HCT116 (cell line): ENCODE results near the gene VASH2. TPM values are rescaled to one million over a fixed set of nuclear protein-coding genes. Genes with fewer than 3 reads are reported as not detected.

Source experiments
- ATAC-seq: fragments of 200-7000 bp; cut with Tn5 transposase; 2 replicates; pipeline ENCODE4 v1.9.1; 2020; ENCODE audit warnings: mild to moderate bottlenecking, moderate library complexity
- BruUV-seq: library from RNA; stranded (reverse); fragments of 400-500 nt; replicated peaks from 2 replicates; lab custom pipeline; 2021; lab: Mats Ljungman, UMichigan
- CTCF ChIA-PET: fragments of 300-600 bp; sonication (Branson Sonifier 250); formaldehyde crosslinking; loops from one replicate; lab custom pipeline; 2021; ENCODE audit warnings: antibody characterized with exemption; lab: Charles Lee
- POLR2A ChIA-PET: fragments of 300-600, 350-600 bp; sonication (Branson Sonifier 250); formaldehyde crosslinking; loops from one replicate; lab custom pipeline; 2021; ENCODE audit warnings: antibody characterized with exemption; lab: Charles Lee
- RAD21 ChIA-PET, 2 experiments: fragments of 300-600 bp; sonication (Branson Sonifier 250); formaldehyde crosslinking; loops; one replicate each; lab custom pipeline; 2023; ENCODE audit warnings: low total read pairs in 2 of 2; ENCODE audit not compliant: uncharacterized antibody in 2 of 2, unreplicated experiment in 2 of 2, low non-redundant PET in 1 of 2; lab: Charles Lee
- DNase-seq: peaks from one replicate; pipeline ENCODE4 v3.0.0-alpha.2; 2010; ENCODE audit warnings: low read depth, low spot score
- H2AFZ ChIP-seq: fragments of 200-600 bp; shearing (Covaris generic), sonication (generic); 2 replicates; pipeline ENCODE4 v1.6.1; 2017; ENCODE audit warnings: low read depth, mixed run types, mixed read lengths, antibody characterized with exemption, low read length; ENCODE audit not compliant: poor library complexity, severe bottlenecking
- H3K27ac ChIP-seq: 2 replicates; pipeline ENCODE4 v1.5.1; 2012; ENCODE audit warnings: low read depth, low read length
- H3K27me3 ChIP-seq: fragments of 200-600 bp; sonication (generic); 2 replicates; pipeline ENCODE4 v1.6.1; 2016; ENCODE audit warnings: mixed run types, low read length, mixed read lengths; ENCODE audit not compliant: insufficient read depth
- H3K36me3 ChIP-seq, 2 experiments: fragments of 200-500 bp in 1 of 2; fragments of 200-600 bp in 1 of 2; sonication (Bioruptor generic) in 1 of 2; sonication (generic) in 1 of 2; 2 replicates each; pipeline versions ENCODE4 v1.5.1 to v1.6.1; 2014 to 2016; ENCODE audit warnings: low read length in 2 of 2, inconsistent platforms in 1 of 2, mixed read lengths in 1 of 2, mixed run types in 1 of 2; ENCODE audit not compliant: insufficient read depth in 2 of 2, control insufficient read depth in 1 of 2
- H3K4me1 ChIP-seq, 2 experiments: fragments of 200-600 bp in 1 of 2; sonication (generic) in 1 of 2; 2 replicates each; pipeline versions ENCODE4 v1.5.1 to v1.6.1; 2012 to 2017; ENCODE audit warnings: low read length in 2 of 2, inconsistent platforms in 1 of 2, mild to moderate bottlenecking in 1 of 2, mixed read lengths in 1 of 2, mixed run types in 1 of 2, moderate library complexity in 1 of 2; ENCODE audit not compliant: insufficient read depth in 2 of 2, control insufficient read depth in 1 of 2
- H3K4me2 ChIP-seq: fragments of 200-600 bp; sonication (generic); 2 replicates; pipeline ENCODE4 v1.6.1; 2017; ENCODE audit warnings: mixed run types, low read length, mixed read lengths
- H3K4me3 ChIP-seq, 2 experiments: fragments of 200-600 bp in 1 of 2; sonication (generic) in 1 of 2; replicated peaks in 1 of 2; 2 replicates each; pipeline ENCODE4 v1.5.1; 2011 to 2016; ENCODE audit warnings: low read length in 2 of 2, control low read depth in 1 of 2, low read depth in 1 of 2, mild to moderate bottlenecking in 1 of 2, mixed read lengths in 1 of 2, mixed run types in 1 of 2
- H3K79me2 ChIP-seq: fragments of 200-600 bp; sonication (generic); 2 replicates; pipeline ENCODE4 v1.6.1; 2017; ENCODE audit warnings: mild to moderate bottlenecking, mixed run types, low read length, moderate library complexity, mixed read lengths; ENCODE audit not compliant: insufficient read depth
- H3K9ac ChIP-seq: fragments of 200-600 bp; sonication (generic); 2 replicates; pipeline ENCODE4 v1.6.1; 2016; ENCODE audit warnings: low read length, mixed read lengths
- H3K9me2 ChIP-seq: fragments of 200-600 bp; sonication (generic), shearing (Covaris generic); 2 replicates; pipeline ENCODE4 v1.6.1; 2017; ENCODE audit warnings: mixed run types, mild to moderate bottlenecking, moderate library complexity; ENCODE audit not compliant: insufficient read depth
- H3K9me3 ChIP-seq, 2 experiments: fragments of 200-500 bp in 1 of 2; fragments of 200-600 bp in 1 of 2; sonication (Bioruptor generic) in 1 of 2; sonication (generic) in 1 of 2; 2 replicates each; pipeline ENCODE4 v1.6.1; 2014 to 2017; ENCODE audit warnings: low read length in 2 of 2, mixed read lengths in 2 of 2, inconsistent platforms in 1 of 2, low read depth in 1 of 2, mild to moderate bottlenecking in 1 of 2, mixed run types in 1 of 2, moderate library complexity in 1 of 2; ENCODE audit not compliant: control insufficient read depth in 1 of 2, insufficient read depth in 1 of 2
- H4K20me1 ChIP-seq: fragments of 200-600 bp; sonication (generic), shearing (Covaris generic); 2 replicates; pipeline ENCODE4 v1.6.1; 2017; ENCODE audit warnings: mixed run types, mild to moderate bottlenecking, moderate library complexity; ENCODE audit not compliant: insufficient read depth
- CBX3 ChIP-seq: IDR thresholded peaks from 2 replicates; pipeline ENCODE4 v1.6.1; 2012; ENCODE audit warnings: low read depth
- CEBPB ChIP-seq: IDR thresholded peaks from 2 replicates; pipeline ENCODE4 v1.6.1; 2012; ENCODE audit warnings: low read depth
- EGR1 ChIP-seq: IDR thresholded peaks from 2 replicates; pipeline ENCODE4 v1.6.1; 2012; ENCODE audit warnings: low read depth
- ELF1 ChIP-seq: IDR thresholded peaks from 2 replicates; pipeline ENCODE4 v1.6.1; 2012; ENCODE audit warnings: low read depth, borderline replicate concordance
- EZH2 ChIP-seq: fragments of 200-600 bp; sonication (generic); IDR thresholded peaks from 2 replicates; pipeline ENCODE4 v1.6.1; 2017; ENCODE audit warnings: antibody characterized with exemption, mixed run types
- EZH2phosphoT487 ChIP-seq: fragments of 200-600 bp; IDR thresholded peaks from 2 replicates; pipeline ENCODE4 v1.6.1; 2018; ENCODE audit warnings: antibody characterized with exemption, borderline replicate concordance
- FOSL1 ChIP-seq: IDR thresholded peaks from 2 replicates; pipeline ENCODE4 v1.6.1; 2012; ENCODE audit warnings: low read depth
- JUND ChIP-seq: IDR thresholded peaks from 2 replicates; pipeline ENCODE4 v1.6.1; 2012
- POLR2A ChIP-seq: IDR thresholded peaks from 2 replicates; pipeline ENCODE4 v1.7.0; 2011; ENCODE audit warnings: borderline replicate concordance; ENCODE audit not compliant: insufficient read depth, insufficient read length; ENCODE audit errors: extremely low read depth
- POLR2AphosphoS5 ChIP-seq: IDR thresholded peaks from 2 replicates; pipeline ENCODE4 v1.6.1; 2011; ENCODE audit warnings: mild to moderate bottlenecking, low read depth, low read length, moderate library complexity
- RAD21 ChIP-seq: IDR thresholded peaks from 2 replicates; pipeline ENCODE4 v1.6.1; 2012; ENCODE audit warnings: low read depth, mild to moderate bottlenecking
- SIN3A ChIP-seq: IDR thresholded peaks from 2 replicates; pipeline ENCODE4 v1.6.1; 2012; ENCODE audit warnings: low read depth
- SP1 ChIP-seq: IDR thresholded peaks from 2 replicates; pipeline ENCODE4 v1.6.1; 2012; ENCODE audit warnings: low read depth
- SRF ChIP-seq: IDR thresholded peaks from 2 replicates; pipeline ENCODE4 v1.6.1; 2012; ENCODE audit warnings: low read depth
- TCF7L2 ChIP-seq: IDR thresholded peaks from 2 replicates; pipeline ENCODE4 v1.7.0; 2011; ENCODE audit warnings: borderline replicate concordance, inconsistent platforms; ENCODE audit not compliant: insufficient read depth, insufficient read length; ENCODE audit errors: extremely low read depth
- ZNF274 ChIP-seq: fragments of 200-500 bp; sonication (Bioruptor generic); IDR thresholded peaks from 2 replicates; pipeline ENCODE4 v1.6.1; 2014; ENCODE audit warnings: mild to moderate bottlenecking, low read depth, low read length, inconsistent platforms
- intact Hi-C: fragments of 100-400 bp; cut with micrococcal nuclease; formaldehyde crosslinking; loops from 2 replicates; pipeline ENCODE4 v1.10.0; 2022
- total RNA-seq: library from RNA; stranded (reverse); gene quantifications from one replicate; pipeline ENCODE4 v1.2.1, GENCODE V29; 2021; ENCODE audit not compliant: unreplicated experiment
- TF ChIP-seq, protein P1 (sequence below): IDR thresholded peaks from 2 replicates; pipeline ENCODE4 v1.6.1; 2012
- TF ChIP-seq, protein P2 (sequence below): IDR thresholded peaks from 2 replicates; pipeline ENCODE4 v1.6.1; 2012

Gene VASH2
- total RNA-seq, 1 experiment from 2014 or later = 5.7 TPM

DNA sequence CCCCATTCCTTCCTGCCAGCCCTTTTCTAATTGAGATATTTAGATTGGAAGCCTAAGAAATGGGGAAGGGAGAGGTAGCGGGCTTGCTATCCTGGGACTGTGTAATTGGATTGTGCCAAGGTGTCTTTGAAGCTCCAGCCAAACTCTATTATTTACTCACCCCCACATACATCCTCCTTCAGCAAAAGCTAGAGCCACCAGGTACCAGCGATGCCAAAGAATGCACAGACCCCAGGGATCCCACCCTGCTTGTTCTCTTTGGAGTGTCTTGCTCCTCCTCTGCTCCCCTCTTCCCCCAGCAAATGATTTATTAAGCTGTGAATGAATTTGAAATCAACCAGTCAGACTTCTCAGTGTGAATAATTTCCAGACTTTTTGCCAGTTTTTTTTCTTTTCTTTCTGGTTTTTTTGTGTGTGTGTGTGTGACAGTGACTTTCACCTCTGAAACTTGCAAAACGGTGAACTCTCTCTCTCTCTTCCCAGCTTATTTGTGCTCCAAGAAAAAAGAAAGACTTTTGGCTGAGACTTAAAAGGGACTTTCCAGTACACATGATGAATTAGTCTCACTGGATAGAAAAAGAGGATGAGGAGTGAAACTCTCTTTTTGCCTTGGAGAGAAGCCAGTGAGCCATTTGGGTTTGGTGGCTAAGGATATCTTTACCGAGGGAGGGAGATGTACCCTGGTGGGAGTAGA, 1.8 kb downstream of the VASH2 start:
- H3K27ac ChIP-seq = no peak overlapping the region
- H3K4me2 ChIP-seq = no peak overlapping the region
- intact Hi-C loops = no loop called here
- no peak for TF ChIP-seq SRF
- TF ChIP-seq SIN3A = no peak
- TF ChIP-seq EGR1 = no peak
- no peak for TF ChIP-seq POLR2AphosphoS5
- TF ChIP-seq EZH2 = no peak
- TF ChIP-seq ZNF274 = no peak
- TF ChIP-seq, all 23 proteins: peak for 0
- H3K9me3 ChIP-seq = no peaks in the 10 kb centered on the region
- CTCF ChIA-PET = no interaction called here
- no peak overlapping the region for H3K9ac ChIP-seq
- BruUV-seq = no TSS peak
- DNase-seq (no peak), ATAC-seq (no peak)
- peaks cover 2 to 13% of the 10 kb centered on the region in 2 experiments; a peak in 3 of 4 replicates for H3K4me1 ChIP-seq
- H3K36me3 ChIP-seq = 0 out of 4 replicates have a peak, but pooled peaks cover 0 to 2% of the 10 kb centered on the region in 2 experiments
- no peaks in the 10 kb centered on the region for H3K9me2 ChIP-seq
- POLR2A ChIA-PET = no interaction called here
- H3K27me3 ChIP-seq = no peaks in the 10 kb centered on the region
- H4K20me1 ChIP-seq = no peaks in the 10 kb centered on the region
- no peak overlapping the region for H3K4me3 ChIP-seq
- no peaks in the 10 kb centered on the region for H3K79me2 ChIP-seq
- RAD21 ChIA-PET = no interaction called here
- H2AFZ ChIP-seq = no peak overlapping the region

DNA sequence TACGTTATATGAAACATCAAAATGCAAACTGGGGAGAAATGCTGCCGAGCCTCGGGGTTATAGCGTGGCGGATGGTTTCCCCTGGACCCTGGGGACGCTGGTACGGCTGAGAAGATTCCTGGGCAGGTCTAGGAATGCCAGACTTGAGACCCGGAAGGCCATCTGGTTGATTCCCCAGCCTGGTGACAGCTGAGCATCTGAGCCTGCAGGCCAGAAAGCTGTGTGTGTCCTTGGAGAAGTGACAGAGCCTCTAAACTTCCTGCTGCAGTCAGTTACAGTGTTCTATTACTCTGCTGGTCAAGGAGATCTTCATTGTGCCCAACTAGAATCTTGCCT, 2.3 kb downstream of the VASH2 start:
- TF ChIP-seq CBX3 (no peak), EZH2 (no peak), SRF (no peak), RAD21 (no peak), SP1 (no peak), SIN3A (no peak), CEBPB (no peak), TCF7L2 (no peak), FOSL1 (no peak), EGR1 (no peak), POLR2A (no peak), ELF1 (no peak), EZH2phosphoT487 (no peak), JUND (no peak)
- TF ChIP-seq, protein P1, sequence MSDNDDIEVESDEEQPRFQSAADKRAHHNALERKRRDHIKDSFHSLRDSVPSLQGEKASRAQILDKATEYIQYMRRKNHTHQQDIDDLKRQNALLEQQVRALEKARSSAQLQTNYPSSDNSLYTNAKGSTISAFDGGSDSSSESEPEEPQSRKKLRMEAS = no peak
- TF ChIP-seq, protein P2, sequence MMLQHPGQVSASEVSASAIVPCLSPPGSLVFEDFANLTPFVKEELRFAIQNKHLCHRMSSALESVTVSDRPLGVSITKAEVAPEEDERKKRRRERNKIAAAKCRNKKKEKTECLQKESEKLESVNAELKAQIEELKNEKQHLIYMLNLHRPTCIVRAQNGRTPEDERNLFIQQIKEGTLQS = no peak
- no peak overlapping the region for H3K4me3 ChIP-seq
- no peak overlapping the region for H3K27ac ChIP-seq
- H3K4me1 ChIP-seq = peaks cover 2 to 13% of the 10 kb centered on the region in 2 experiments; a peak in 3 of 4 replicates
- RAD21 ChIA-PET = no interaction called here
- no peak overlapping the region for H2AFZ ChIP-seq
- ATAC-seq (no peak), DNase-seq (no peak)
- no peak overlapping the region for H3K9ac ChIP-seq
- no peaks in the 10 kb centered on the region for H4K20me1 ChIP-seq
- H3K36me3 ChIP-seq = 0 out of 4 replicates have a peak, but pooled peaks cover 0 to 2% of the 10 kb centered on the region in 2 experiments
- intact Hi-C loops = no loop called here
- no peaks in the 10 kb centered on the region for H3K27me3 ChIP-seq
- no peaks in the 10 kb centered on the region for H3K9me3 ChIP-seq
- H3K9me2 ChIP-seq = no peaks in the 10 kb centered on the region
- H3K4me2 ChIP-seq = no peak overlapping the region
- TSS peak; percentile 54 for BruUV-seq
- H3K79me2 ChIP-seq = no peaks in the 10 kb centered on the region
- POLR2A ChIA-PET = no interaction called here
- CTCF ChIA-PET = no interaction called here
